Loucy (cell line): Measurements from ENCODE around the gene UTF1.

Experiments used
- H2AFZ ChIP-seq: fragments of 200-600 bp; sonication (generic); 2 replicates; pipeline ENCODE4 v1.6.0; 2016; ENCODE audit warnings: antibody characterized with exemption, mild to moderate bottlenecking, low read length, moderate library complexity
- H3F3A ChIP-seq: fragments of 200-600 bp; 2 replicates; pipeline ENCODE4 v1.6.0; 2016; ENCODE audit warnings: antibody characterized with exemption, low read depth, mild to moderate bottlenecking
- H3K27me3 ChIP-seq: fragments of 200-600 bp; sonication (generic); 2 replicates; pipeline ENCODE4 v1.6.1; 2014; ENCODE audit warnings: low read length, mild to moderate bottlenecking; ENCODE audit not compliant: insufficient read depth, poor library complexity, severe bottlenecking
- H3K36me3 ChIP-seq: fragments of 200-600 bp; sonication (generic); 2 replicates; pipeline ENCODE4 v1.6.1; 2016; ENCODE audit warnings: low read length; ENCODE audit not compliant: insufficient read depth
- H3K4me1 ChIP-seq: fragments of 200-600 bp; sonication (generic); 2 replicates; pipeline ENCODE4 v1.5.1; 2014; ENCODE audit warnings: low read length, mild to moderate bottlenecking; ENCODE audit not compliant: insufficient read depth, poor library complexity, severe bottlenecking
- H3K4me2 ChIP-seq: fragments of 200-600 bp; sonication (generic); 2 replicates; pipeline ENCODE4 v1.6.0; 2014; ENCODE audit warnings: antibody characterized with exemption, low read length, low read depth, mild to moderate bottlenecking; ENCODE audit not compliant: poor library complexity, severe bottlenecking
- H3K4me3 ChIP-seq: fragments of 200-600 bp; sonication (generic); 2 replicates; pipeline ENCODE4 v1.5.1; 2014; ENCODE audit warnings: low read length, mild to moderate bottlenecking, mixed read lengths; ENCODE audit not compliant: poor library complexity, severe bottlenecking
- H3K79me2 ChIP-seq: fragments of 200-600 bp; sonication (generic); 2 replicates; pipeline ENCODE4 v1.6.1; 2014; ENCODE audit warnings: low read length; ENCODE audit not compliant: insufficient read depth
- H3K9ac ChIP-seq: fragments of 200-600 bp; sonication (generic); 2 replicates; pipeline ENCODE4 v1.6.0; 2014; ENCODE audit warnings: mild to moderate bottlenecking, low read depth, low read length, moderate library complexity; ENCODE audit not compliant: poor library complexity, severe bottlenecking
- H3K9me2 ChIP-seq: fragments of 200-600 bp; sonication (generic); replicated peaks from 2 replicates; pipeline ENCODE4 v1.6.1; 2016; ENCODE audit warnings: low read depth, low read length, mixed read lengths
- H3K9me3 ChIP-seq: fragments of 200-600 bp; sonication (generic); 2 replicates; pipeline ENCODE4 v1.6.1; 2014; ENCODE audit warnings: mild to moderate bottlenecking, antibody characterized with exemption, low read length, low read depth; ENCODE audit not compliant: insufficient read depth
- H4K20me1 ChIP-seq: fragments of 200-600 bp; sonication (generic); 2 replicates; pipeline ENCODE4 v1.6.0; 2014; ENCODE audit warnings: antibody characterized with exemption, low read length, mild to moderate bottlenecking; ENCODE audit not compliant: insufficient read depth, poor library complexity, severe bottlenecking
- CTCF ChIP-seq: fragments of 200-600 bp; sonication (generic); conservative IDR thresholded peaks from 2 replicates; pipeline ENCODE4 v1.5.1; 2014; ENCODE audit warnings: mild to moderate bottlenecking, antibody characterized with exemption, low read length
- EZH2phosphoT487 ChIP-seq: fragments of 200-600 bp; IDR thresholded peaks from 2 replicates; pipeline ENCODE4 v1.6.1; 2018; ENCODE audit warnings: antibody characterized with exemption, mild to moderate bottlenecking, moderate library complexity, borderline replicate concordance

Gene UTF1

DNA sequence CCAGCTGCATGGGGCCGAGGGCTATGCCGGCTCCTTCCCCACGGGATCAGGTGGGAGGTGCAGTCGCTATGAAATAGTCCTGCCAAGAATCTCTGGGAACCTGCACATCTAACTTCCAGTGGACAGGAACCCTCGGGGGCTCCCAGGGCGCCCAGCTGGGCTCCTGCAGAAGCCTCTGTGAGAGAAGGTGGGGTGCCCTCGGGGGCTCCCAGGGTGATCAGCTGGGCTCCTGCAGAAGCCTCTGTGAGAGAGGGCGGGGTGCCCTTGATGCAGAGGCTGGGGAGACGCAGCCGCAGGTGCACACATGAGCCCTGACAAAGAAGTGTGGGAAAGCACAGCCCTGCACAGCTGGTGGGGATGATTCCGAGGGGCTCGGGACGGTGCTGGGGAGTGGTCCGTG is 13.6 kb downstream of the UTF1 start:
- Histone ChIP-seq H3K4me3 (no peak overlapping the region), H3K9ac (no peak overlapping the region), H3K79me2 (no peaks in the 10 kb centered on the region), H3K4me1 (peaks cover 4% of the 10 kb centered on the region), H3K27me3 (no peaks in the 10 kb centered on the region), H4K20me1 (no peaks in the 10 kb centered on the region), H3K36me3 (no peaks in the 10 kb centered on the region), H3K9me3 (no peaks in the 10 kb centered on the region; the same call in 1 of the 2 replicates), H3K4me2 (no peak overlapping the region), H3F3A (no peaks in the 10 kb centered on the region), H3K9me2 (no peaks in the 10 kb centered on the region), H2AFZ (no peak overlapping the region)
- TF ChIP-seq EZH2phosphoT487, result no peak
- no peak for TF ChIP-seq CTCF

GRCh38 chr10:133245439-133246235 is 15.6 kb downstream of the UTF1 start:
- H3F3A ChIP-seq, result no peaks in the 10 kb centered on the region
- no peaks in the 10 kb centered on the region for H4K20me1 ChIP-seq
- H3K36me3 ChIP-seq, result no peaks in the 10 kb centered on the region
- no peaks in the 10 kb centered on the region for H3K9me2 ChIP-seq
- no peaks in the 10 kb centered on the region for H3K79me2 ChIP-seq
- TF ChIP-seq CTCF (no peak), EZH2phosphoT487 (no peak)
- H3K9me3 ChIP-seq, result no peaks in the 10 kb centered on the region; the same call in 1 of the 2 replicates
- peak overlapping the region; percentile 13 for H3K4me2 ChIP-seq
- H3K4me3 ChIP-seq, result no peak overlapping the region
- H3K9ac ChIP-seq, result peak overlapping the region; percentile 37
- H3K27me3 ChIP-seq, result no peaks in the 10 kb centered on the region
- H3K4me1 ChIP-seq, result peaks cover 4% of the 10 kb centered on the region
- H2AFZ ChIP-seq, result no peak overlapping the region

DNA sequence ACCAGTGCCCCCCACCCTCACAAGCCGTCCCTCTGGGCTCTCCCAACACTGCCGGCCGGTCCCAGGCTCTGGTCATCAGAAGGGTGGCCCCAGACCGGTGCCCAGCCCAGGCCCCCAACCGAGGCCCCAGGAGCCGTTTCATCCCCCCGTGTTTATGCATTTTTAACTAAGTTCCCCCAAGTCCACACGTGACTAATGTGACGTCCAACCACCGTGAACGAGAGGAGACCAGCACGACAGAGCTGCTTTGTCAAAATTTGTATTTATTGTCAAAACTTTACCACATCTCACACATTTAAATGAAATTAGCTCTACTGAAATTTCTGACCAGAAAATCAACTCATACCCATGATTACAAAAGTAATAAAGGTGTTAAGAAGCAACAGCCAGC is 16.2 kb downstream of the UTF1 start:
- Histone ChIP-seq H3K9me2 (no peaks in the 10 kb centered on the region), H3K9me3 (no peaks in the 10 kb centered on the region; the same call in 1 of the 2 replicates), H3K4me1 (peaks cover 4% of the 10 kb centered on the region), H3K4me3 (no peak overlapping the region), H3K4me2 (peak overlapping the region; percentile 13), H3K79me2 (no peaks in the 10 kb centered on the region), H3K9ac (peak overlapping the region; percentile 9), H3K36me3 (no peaks in the 10 kb centered on the region), H3K27me3 (no peaks in the 10 kb centered on the region), H2AFZ (no peak overlapping the region), H3F3A (no peaks in the 10 kb centered on the region), H4K20me1 (no peaks in the 10 kb centered on the region)
- no peak for TF ChIP-seq EZH2phosphoT487
- TF ChIP-seq CTCF, result no peak
